K562 treated with DMSO at 1 percent for 24 hours (cell line): ENCODE measurements around the gene TMEM42. TPM values are rescaled to one million over a fixed set of nuclear protein-coding genes. Genes with fewer than 3 reads are reported as not detected.

Experiments used
- total RNA-seq: library from RNA; unstranded; fragments of 300-600 nt; gene quantifications from 2 replicates; pipeline ENCODE4 v1.2.3, GENCODE V29; 2022; ENCODE audit warnings: low read depth; ENCODE audit not compliant: insufficient read depth

TMEM42 gene
- total RNA-seq = 1.3 TPM in 2 replicates

DNA sequence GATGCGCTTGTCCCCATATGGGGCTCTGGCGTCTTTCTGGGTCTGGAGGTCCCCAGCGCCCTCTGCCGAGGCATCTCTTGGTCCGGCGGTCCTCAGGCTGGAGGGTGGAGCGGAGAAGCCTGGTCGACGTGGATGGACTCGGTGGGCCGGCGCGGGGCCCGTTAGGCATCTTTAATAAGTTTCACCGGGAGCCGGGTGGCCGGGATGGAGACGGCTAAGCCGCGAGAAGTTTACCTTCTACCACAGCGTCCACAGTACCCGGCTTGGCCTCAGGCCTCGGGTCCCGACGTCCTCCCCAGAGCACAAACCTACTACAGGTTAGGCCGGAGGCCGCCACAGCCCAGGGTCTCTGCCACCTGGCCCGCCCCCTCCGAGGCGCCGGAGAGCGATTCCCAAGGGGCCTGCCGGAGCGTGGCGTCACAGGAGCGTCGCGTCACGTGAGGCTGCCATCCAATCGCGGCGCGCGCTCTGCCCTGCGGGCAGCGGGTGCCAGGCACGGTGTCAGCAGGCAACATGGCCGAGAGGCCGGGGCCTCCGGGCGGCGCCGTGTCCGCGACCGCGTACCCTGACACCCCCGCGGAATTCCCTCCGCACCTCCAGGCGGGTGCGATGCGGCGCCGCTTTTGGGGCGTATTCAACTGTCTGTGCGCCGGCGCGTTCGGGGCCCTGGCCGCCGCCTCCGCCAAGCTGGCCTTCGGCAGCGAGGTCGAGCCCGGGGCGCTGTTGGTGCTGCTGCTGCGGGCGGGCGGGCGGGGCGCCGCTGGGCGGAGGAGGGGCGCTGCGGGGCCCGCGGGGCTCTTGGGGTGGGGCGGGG is at the start of gene TMEM42:
Gene TMEM42, plus strand, starts transcription at position 501 of the 814 bp plus-strand sequence. Its CDS starts 13 bp downstream, at position 514.

DNA sequence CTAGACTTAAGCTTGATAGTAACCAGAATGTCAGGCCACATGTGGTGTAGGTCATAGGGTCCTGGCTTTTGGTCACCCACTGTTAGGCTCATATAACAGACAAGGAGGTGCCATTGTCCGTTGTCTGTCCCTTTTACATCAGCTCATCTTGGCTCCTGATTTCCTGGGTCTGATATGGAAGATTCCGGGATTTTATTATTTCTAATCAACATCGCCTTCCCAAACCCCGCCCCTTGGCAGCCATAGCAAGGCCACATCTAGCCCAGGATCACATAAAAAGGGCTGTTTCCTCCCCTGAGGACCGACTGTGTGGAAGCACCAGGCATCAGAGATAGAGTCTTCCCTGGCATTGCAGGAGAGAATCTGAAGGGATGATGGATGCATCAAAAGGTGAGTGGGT is 12.6 kb downstream of the TMEM42 start, which contains the start of gene TGM4:
Gene TGM4, plus strand, starts transcription at position 301 of the 400 bp plus-strand sequence. Its CDS starts 71 bp downstream, at position 372.

Other genes with a start within 250 kb of the TMEM42 start
- gene ZNF197, start 236.9 kb upstream of the TMEM42 start, total RNA-seq = 10.6 and 10.7 TPM in 2 replicates
- gene ZNF35, start 213.2 kb upstream of the TMEM42 start, total RNA-seq = 4.2 and 4.6 TPM in 2 replicates
- 0.31 and 0.56 TPM in 2 replicates for gene ZNF502, start 149.3 kb upstream of the TMEM42 start, total RNA-seq
- 1.3 and 2.5 TPM in 2 replicates for gene ZNF501, start 132.3 kb upstream of the TMEM42 start, total RNA-seq
- 11.1 and 11.6 TPM in 2 replicates for gene KIAA1143, start 100.3 kb upstream of the TMEM42 start, total RNA-seq
- gene KIF15, start 100.1 kb upstream of the TMEM42 start, total RNA-seq = 12.9 and 14.3 TPM in 2 replicates
- gene TGM4, start 12.7 kb downstream of the TMEM42 start, total RNA-seq = not detected in 2 replicates
- 57.6 and 58.1 TPM in 2 replicates for gene ZDHHC3, start 114.3 kb downstream of the TMEM42 start, total RNA-seq
- 50.6 and 52.9 TPM in 2 replicates for gene EXOSC7, start 114.3 kb downstream of the TMEM42 start, total RNA-seq
- 0.37 TPM in 1 of 2 replicates, not detected in the other for gene CLEC3B, start 164.4 kb downstream of the TMEM42 start, total RNA-seq